Hepatocyte (in vitro differentiated cells): ENCODE results near the gene ELL2.

Experiments
- EZH2 ChIP-seq: fragments of 200-600 bp; sonication (generic); IDR thresholded peaks from 2 replicates; pipeline ENCODE4 v1.6.1; 2016; ENCODE audit warnings: antibody characterized with exemption, mild to moderate bottlenecking, borderline replicate concordance
- EZH2phosphoT487 ChIP-seq: fragments of 200-600 bp; sonication (generic); IDR thresholded peaks from one replicate; pipeline ENCODE4 v1.6.1; 2018; ENCODE audit warnings: antibody characterized with exemption, mild to moderate bottlenecking, low read depth, moderate library complexity; ENCODE audit not compliant: unreplicated experiment, severe bottlenecking
- TF ChIP-seq, protein P1 (sequence below): fragments of 200-600 bp; sonication (generic); IDR thresholded peaks from 2 replicates; pipeline ENCODE4 v1.5.1; 2016; ENCODE audit warnings: antibody characterized with exemption, mild to moderate bottlenecking; ENCODE audit not compliant: poor library complexity

DNA sequence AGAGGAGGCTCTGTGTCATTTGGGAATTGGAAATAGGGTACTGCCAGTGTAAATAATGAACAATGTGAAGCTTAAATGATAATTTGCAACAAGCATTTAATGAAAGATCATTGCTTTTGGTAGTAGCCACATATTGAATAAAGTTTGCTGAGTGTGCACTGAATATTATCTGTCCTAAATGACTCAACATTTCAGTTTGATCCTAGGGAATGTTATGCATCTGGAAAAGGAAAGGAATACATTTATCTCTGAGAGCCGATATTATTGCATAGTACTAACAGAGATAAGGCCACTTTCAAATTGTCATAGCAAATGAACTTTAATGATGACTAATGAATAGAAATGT lies 8.7 kb upstream of the ELL2 start:
- TF ChIP-seq, protein P1, sequence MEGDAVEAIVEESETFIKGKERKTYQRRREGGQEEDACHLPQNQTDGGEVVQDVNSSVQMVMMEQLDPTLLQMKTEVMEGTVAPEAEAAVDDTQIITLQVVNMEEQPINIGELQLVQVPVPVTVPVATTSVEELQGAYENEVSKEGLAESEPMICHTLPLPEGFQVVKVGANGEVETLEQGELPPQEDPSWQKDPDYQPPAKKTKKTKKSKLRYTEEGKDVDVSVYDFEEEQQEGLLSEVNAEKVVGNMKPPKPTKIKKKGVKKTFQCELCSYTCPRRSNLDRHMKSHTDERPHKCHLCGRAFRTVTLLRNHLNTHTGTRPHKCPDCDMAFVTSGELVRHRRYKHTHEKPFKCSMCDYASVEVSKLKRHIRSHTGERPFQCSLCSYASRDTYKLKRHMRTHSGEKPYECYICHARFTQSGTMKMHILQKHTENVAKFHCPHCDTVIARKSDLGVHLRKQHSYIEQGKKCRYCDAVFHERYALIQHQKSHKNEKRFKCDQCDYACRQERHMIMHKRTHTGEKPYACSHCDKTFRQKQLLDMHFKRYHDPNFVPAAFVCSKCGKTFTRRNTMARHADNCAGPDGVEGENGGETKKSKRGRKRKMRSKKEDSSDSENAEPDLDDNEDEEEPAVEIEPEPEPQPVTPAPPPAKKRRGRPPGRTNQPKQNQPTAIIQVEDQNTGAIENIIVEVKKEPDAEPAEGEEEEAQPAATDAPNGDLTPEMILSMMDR, result no peak
- no peak for TF ChIP-seq EZH2
- TF ChIP-seq EZH2phosphoT487, result no peak
